ENCODE data around the gene CCDC33. TPM values are rescaled to one million over a fixed set of nuclear protein-coding genes. Genes with fewer than 3 reads are reported as not detected.

Gene CCDC33
- total and polyA plus RNA-seq, 10 of the 15 experiments (the other 5 are each of a cell fraction or from before 2014, with no cell fraction given), result 0.57 to 5.8 (median 4.3) TPM

- RAD21 ChIA-PET (ENCODE audit: unreplicated experiment), result no interaction called here
- Histone ChIP-seq H2AFZ (ENCODE audit: control insufficient read depth, low read depth, low read length) (no peak overlapping the region; the same call in 1 of the 2 replicates), H3K4me2 (ENCODE audit: control insufficient read depth, insufficient read depth) (peak overlapping the region; percentile 85; the same call in 1 of the 2 replicates), H3K27me3 (replicated peaks in 1 of 2; ENCODE audit: control insufficient read depth in 2 of 2, insufficient read depth in 2 of 2, low read length in 1 of 2) (no peaks in the 10 kb centered on the region; a peak in 1 of 4 replicates), H3K79me2 (ENCODE audit: control insufficient read depth, insufficient read depth, low read length) (no peaks in the 10 kb centered on the region), H3K36me3 (ENCODE audit: control insufficient read depth in 2 of 2, insufficient read depth in 2 of 2, low read length in 1 of 2) (no peaks in the 10 kb centered on the region), H3K4me1 (ENCODE audit: control insufficient read depth, insufficient read depth, low read length) (peaks cover 51% of the 10 kb centered on the region), H4K20me1 (ENCODE audit: control insufficient read depth, insufficient read depth) (no peaks in the 10 kb centered on the region), H3K9ac (ENCODE audit: control insufficient read depth, insufficient read depth, low read length) (no peak overlapping the region), H3K9me3 (replicated peaks; ENCODE audit: control insufficient read depth, insufficient read depth, low read length) (no peaks in the 10 kb centered on the region), H3K27ac (ENCODE audit: control insufficient read depth, insufficient read depth) (peak overlapping the region; percentile 57), H3K4me3 (no peak overlapping the region)
- SMC1A ChIA-PET (ENCODE audit: uncharacterized antibody, unreplicated experiment), result interaction anchor here (1.2 kb wide), 1 partner anchor 11 kb away, joined by 3 read pairs; no protein-coding TSS in a partner anchor
- POLR2A ChIA-PET, result no interaction called here
- intact Hi-C loops (cut with micrococcal nuclease; ENCODE audit: unreplicated experiment), result no loop called here
- CTCF ChIA-PET, result interaction anchor here (0.7 kb wide), 1 partner anchor 110 kb away, joined by 4 read pairs; no protein-coding TSS in a partner anchor
- TF ChIP-seq KLF5 (IDR thresholded peaks at IDR 0.05; ENCODE audit: partially characterized antibody) (no peak), MYB (IDR thresholded peaks at IDR 0.05; ENCODE audit: borderline replicate concordance, low read depth, low read length) (no peak), ZNF24 (IDR thresholded peaks at IDR 0.05) (no peak), SP1 (IDR thresholded peaks at IDR 0.05; ENCODE audit: low read depth, low read length) (no peak), CREM (IDR thresholded peaks at IDR 0.05; ENCODE audit: low read depth) (no peak), TCF7 (IDR thresholded peaks at IDR 0.05; ENCODE audit: borderline replicate concordance) (no peak), RELA (IDR thresholded peaks at IDR 0.05; ENCODE audit: borderline replicate concordance, partially characterized antibody) (no peak), JUND (IDR thresholded peaks at IDR 0.05; ENCODE audit: low read depth, low read length) (no peak), CBX5 (IDR thresholded peaks at IDR 0.05; ENCODE audit: low read depth) (no peak), RAD21 (IDR thresholded peaks at IDR 0.05; ENCODE audit: insufficient read depth, low read depth, low read length) (no peak), EP300 (IDR thresholded peaks at IDR 0.05; ENCODE audit: borderline replicate concordance in 1 of 2, control insufficient read depth in 1 of 2, low read depth in 2 of 2, low read length in 2 of 2) (no peak), ZNF217 (IDR thresholded peaks at IDR 0.05) (no peak), SREBF2 (IDR thresholded peaks at IDR 0.05; ENCODE audit: low read length) (no peak)
- in situ Hi-C loops (cut with MboI), result no loop called here
- no TSS peak for BruUV-seq (replicated peaks)
- FAIRE-seq (no peak), DNase-seq (ENCODE audit: low read depth, low spot score) (no peak), ATAC-seq (no peak)
- WGBS (ENCODE audit: insufficient coverage, insufficient replicate concordance, low lambda C conversion rate, missing lambda C conversion rate), result 89% methylated on average over 1 of the region's 1 CpG
Observed at GRCh38 chr15:74211656-74212055, 24.5 kb upstream of the CCDC33 start.

Data from GM12878 (cell line).